CD4-positive, alpha-beta memory T cell (primary cell): ENCODE data around the gene C11orf91. TPM values are rescaled to one million over a fixed set of nuclear protein-coding genes. Genes with fewer than 3 reads are reported as not detected.
"Not testable (repeated sequence)": the region's sequence is repeated elsewhere in the genome, so short reads cannot be mapped to it uniquely, and the experiment has no call there.

Experiments used
- CTCF ChIA-PET: fragments of 350-600 bp; sonication (Branson Sonifier 250); formaldehyde crosslinking; loops from one replicate; lab custom pipeline; 2021; ENCODE audit warnings: inconsistent platforms; ENCODE audit not compliant: partially characterized antibody; lab: Charles Lee
- POLR2A ChIA-PET: fragments of 350-600 bp; sonication (Branson Sonifier 250); formaldehyde crosslinking; loops from one replicate; lab custom pipeline; 2021; ENCODE audit not compliant: partially characterized antibody; lab: Charles Lee
- DNase-seq, 5 donors: peaks; one replicate each; pipeline versions ENCODE4 v3.0.0 to v3.0.0-alpha.2; 2020 to 2022; ENCODE audit warnings: mixed read lengths in 1 of 5
- H3K27ac ChIP-seq: one replicate; pipeline ENCODE4 v1.7.0; 2013; ENCODE audit warnings: low read depth, low read length
- H3K27me3 ChIP-seq: 2 replicates; pipeline ENCODE4 v1.7.0; 2013; ENCODE audit warnings: mild to moderate bottlenecking, low read length, moderate library complexity; ENCODE audit not compliant: insufficient read depth
- H3K36me3 ChIP-seq: 2 replicates; pipeline ENCODE4 v1.7.0; 2013; ENCODE audit warnings: mild to moderate bottlenecking, low read length, moderate library complexity; ENCODE audit not compliant: insufficient read depth
- H3K4me1 ChIP-seq: 2 replicates; pipeline ENCODE4 v1.7.0; 2013; ENCODE audit warnings: mild to moderate bottlenecking, low read length, moderate library complexity; ENCODE audit not compliant: insufficient read depth
- H3K4me3 ChIP-seq, 2 donors: one replicate each; pipeline ENCODE4 v1.7.0; 2013; ENCODE audit warnings: low read length in 2 of 2, mild to moderate bottlenecking in 1 of 2
- H3K9me3 ChIP-seq, 2 donors: one replicate each; pipeline ENCODE4 v1.7.0; 2013; ENCODE audit warnings: low read length in 2 of 2, control low read depth in 1 of 2; ENCODE audit not compliant: control insufficient read depth in 1 of 2
- H3K27ac Mint-ChIP-seq, 7 donors: one replicate each; pipeline ENCODE4 v1.8.0; 2020 to 2021; ENCODE audit warnings: mixed read lengths in 7 of 7, mild to moderate bottlenecking in 6 of 7, inconsistent platforms in 3 of 7, moderate library complexity in 3 of 7
- H3K27me3 Mint-ChIP-seq, 2 donors: one replicate each; pipeline ENCODE4 v1.8.0; 2020 to 2021; ENCODE audit warnings: mixed read lengths in 2 of 2
- H3K36me3 Mint-ChIP-seq, 2 donors: one replicate each; pipeline ENCODE4 v1.8.0; 2020 to 2021; ENCODE audit warnings: mixed read lengths in 2 of 2, inconsistent platforms in 1 of 2, mild to moderate bottlenecking in 1 of 2
- H3K4me1 Mint-ChIP-seq, 4 donors: one replicate each; pipeline ENCODE4 v1.8.0; 2020 to 2021; ENCODE audit warnings: mixed read lengths in 4 of 4, mild to moderate bottlenecking in 1 of 4
- H3K4me3 Mint-ChIP-seq, 8 donors: one replicate each; pipeline ENCODE4 v1.8.0; 2020 to 2021; ENCODE audit warnings: mixed read lengths in 8 of 8, mild to moderate bottlenecking in 7 of 8, moderate library complexity in 6 of 8, inconsistent platforms in 3 of 8
- H3K9me3 Mint-ChIP-seq, 8 donors: one replicate each; pipeline ENCODE4 v1.8.0; 2020 to 2021; ENCODE audit warnings: mixed read lengths in 8 of 8, mild to moderate bottlenecking in 5 of 8, inconsistent platforms in 3 of 8, moderate library complexity in 1 of 8
- intact Hi-C: fragments of 100-400 bp; cut with micrococcal nuclease; formaldehyde crosslinking; loops from one replicate; pipeline ENCODE4 v1.15.1; 2023
- polyA plus RNA-seq, 2 donors: library from polyadenylated mRNA; unstranded; fragments of 300-500 nt; fragmentation: Illumina TruSeq; gene quantifications; one replicate each; pipeline ENCODE4 v1.2.3, GENCODE V29; 2021
- total RNA-seq, 2 experiments: library from RNA; stranded (reverse); gene quantifications; one replicate each; pipeline ENCODE4 v1.2.3, GENCODE V29; 2021

C11orf91 gene
- total and polyA plus RNA-seq, 4 experiments from 2014 or later, result 0.49 TPM; not detected in 3

DNA sequence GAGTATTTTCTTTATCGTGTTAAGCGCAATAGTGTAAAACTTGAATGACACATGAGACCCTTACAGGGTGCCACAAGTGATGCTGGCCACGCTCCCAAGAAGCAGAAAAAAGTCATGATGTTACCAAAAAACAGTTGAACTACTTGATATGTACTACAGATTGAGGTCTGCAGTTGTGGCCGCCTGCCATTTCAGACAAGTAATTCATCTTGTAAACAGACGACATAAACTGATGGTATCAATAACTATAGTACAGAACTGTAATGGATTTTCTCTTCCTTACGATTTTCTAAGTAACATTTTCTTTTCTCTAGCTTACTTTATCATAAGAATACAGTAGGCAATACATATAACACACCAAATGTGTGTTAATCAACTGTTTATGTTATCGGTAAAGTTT lies 30.1 kb upstream of the C11orf91 start:
- DNase-seq, result no peak
- Histone ChIP-seq H3K36me3 (no peaks in the 10 kb centered on the region), H3K4me1 (peaks cover 35% of the 10 kb centered on the region), H3K27me3 (no peaks in the 10 kb centered on the region), H3K9me3 (no peaks in the 10 kb centered on the region), H3K4me3 (no peak overlapping the region), H3K27ac (no peak overlapping the region)
- Mint-ChIP-seq H3K4me3 (no peak overlapping the region), H3K27me3 (no peaks in the 10 kb centered on the region), H3K4me1 (peaks cover 34 to 53% (median 44%) of the 10 kb centered on the region in 4 donors), H3K27ac (no peak overlapping the region), H3K9me3 (no peaks in the 10 kb centered on the region), H3K36me3 (peaks cover 3% of the 10 kb centered on the region in 2 donors)
- CTCF ChIA-PET, result interaction anchor here (1.0 kb wide), 1 partner anchor 12 kb away, joined by 3 read pairs; no protein-coding TSS in a partner anchor
- intact Hi-C loops, result loop anchor here (10.0 kb wide), 1 partner anchor 476 kb away; the partner anchor contains the start of gene HIPK3
- POLR2A ChIA-PET, result no interaction called here

DNA sequence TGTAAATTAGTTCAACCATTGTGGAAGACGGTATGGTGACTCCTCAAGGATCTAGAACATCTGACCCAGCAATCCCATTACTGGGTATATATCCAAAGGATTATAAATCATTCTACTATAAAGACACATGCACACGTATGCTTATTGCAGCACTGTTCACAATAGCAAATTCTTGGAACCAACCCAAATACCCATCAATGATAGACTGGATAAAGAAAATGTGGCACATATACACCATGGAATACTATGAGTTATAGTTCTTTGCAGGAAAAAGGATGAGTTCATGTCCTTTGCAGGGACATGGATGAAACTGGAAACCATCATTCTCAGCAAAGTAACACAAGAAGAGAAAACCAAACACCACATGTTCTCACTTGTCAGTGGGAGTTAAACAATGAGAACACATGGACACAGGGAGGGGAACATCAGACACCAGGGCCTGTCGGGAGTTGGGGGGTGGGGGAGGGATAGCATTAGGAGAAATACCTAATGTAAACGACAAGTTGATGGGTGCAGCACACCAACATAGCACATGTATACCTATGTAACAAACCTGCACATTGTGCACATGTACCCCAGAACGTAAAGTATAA lies 28.5 kb upstream of the C11orf91 start:
- intact Hi-C loops, H3K4me3 Mint-ChIP-seq, H3K36me3 Mint-ChIP-seq, H3K36me3 ChIP-seq, H3K9me3 Mint-ChIP-seq, H3K4me3 ChIP-seq, H3K27ac ChIP-seq, POLR2A ChIA-PET, H3K27ac Mint-ChIP-seq, H3K27me3 ChIP-seq, DNase-seq, H3K9me3 ChIP-seq, H3K27me3 Mint-ChIP-seq: not testable (repeated sequence)
- peaks cover 33% of the 10 kb centered on the region for H3K4me1 ChIP-seq
- CTCF ChIA-PET, result interaction anchor here (1.3 kb wide), 1 partner anchor 13 kb away, joined by 6 read pairs; no protein-coding TSS in a partner anchor
- H3K4me1 Mint-ChIP-seq, result peaks cover 35 to 53% (median 42%) of the 10 kb centered on the region in 4 donors

DNA sequence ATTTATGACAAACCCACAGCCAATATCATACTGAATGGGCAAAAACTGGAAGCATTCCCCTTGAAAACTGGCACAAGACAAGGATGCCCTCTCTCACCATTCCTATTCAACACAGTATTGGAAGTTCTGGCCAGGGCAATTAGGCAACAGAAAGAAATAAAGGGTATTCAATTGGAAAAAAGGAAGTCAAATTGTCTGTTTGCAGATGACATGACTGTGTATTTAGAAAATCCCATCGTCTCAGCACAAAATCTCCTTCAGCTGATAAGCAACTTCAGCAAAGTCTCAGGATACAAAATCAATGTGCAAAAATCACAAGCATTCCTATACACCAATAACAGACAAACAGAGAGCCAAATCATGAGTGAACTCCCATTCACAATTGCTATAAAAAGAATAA lies 26.9 kb upstream of the C11orf91 start:
- H3K27ac Mint-ChIP-seq, H3K36me3 Mint-ChIP-seq, H3K27ac ChIP-seq, POLR2A ChIA-PET, intact Hi-C loops, H3K9me3 Mint-ChIP-seq, DNase-seq, H3K27me3 ChIP-seq, H3K4me3 ChIP-seq, H3K4me3 Mint-ChIP-seq, H3K27me3 Mint-ChIP-seq, H3K9me3 ChIP-seq, H3K36me3 ChIP-seq: not testable (repeated sequence)
- CTCF ChIA-PET, result interaction anchor here (1.3 kb wide), 1 partner anchor 15 kb away, joined by 6 read pairs; no protein-coding TSS in a partner anchor
- peaks cover 35% of the 10 kb centered on the region for H3K4me1 ChIP-seq
- H3K4me1 Mint-ChIP-seq, result peaks cover 33 to 56% (median 43%) of the 10 kb centered on the region in 4 donors

DNA sequence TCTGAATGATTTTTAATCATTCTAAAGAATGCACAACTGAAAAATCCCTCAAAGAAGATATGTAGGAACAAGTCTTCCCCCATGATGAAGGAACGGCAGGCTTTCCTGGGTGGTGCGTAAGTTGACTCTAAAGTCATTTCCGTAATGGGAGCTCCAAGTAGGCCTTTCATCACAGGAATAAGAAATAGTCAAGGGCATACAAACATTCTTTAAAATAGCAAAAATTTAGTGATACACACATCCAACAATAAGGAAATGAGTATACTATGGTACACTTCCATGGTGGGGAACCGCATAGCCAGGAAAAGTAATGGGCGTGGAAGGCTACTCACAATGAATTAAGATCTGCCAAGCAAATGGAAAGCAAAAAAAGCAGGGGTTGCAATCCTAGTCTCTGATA lies 24.9 kb upstream of the C11orf91 start:
- H3K4me1 Mint-ChIP-seq, result peaks cover 27 to 49% (median 39%) of the 10 kb centered on the region in 4 donors
- H3K27me3 ChIP-seq, result no peaks in the 10 kb centered on the region
- peaks cover 24% of the 10 kb centered on the region for H3K4me1 ChIP-seq
- POLR2A ChIA-PET, result no interaction called here
- H3K27ac ChIP-seq, result no peak overlapping the region
- peaks cover 4% of the 10 kb centered on the region for H3K36me3 ChIP-seq
- no peak overlapping the region for H3K27ac Mint-ChIP-seq
- no peaks in the 10 kb centered on the region for H3K27me3 Mint-ChIP-seq
- intact Hi-C loops, result no loop called here
- peaks cover 12 to 14% of the 10 kb centered on the region in 2 donors for H3K36me3 Mint-ChIP-seq
- CTCF ChIA-PET, result interaction anchor here (1.1 kb wide), 1 partner anchor 9 kb away, joined by 3 read pairs; no protein-coding TSS in a partner anchor
- H3K9me3 ChIP-seq, result no peaks in the 10 kb centered on the region
- no peak overlapping the region for H3K4me3 Mint-ChIP-seq
- no peak for DNase-seq
- no peaks in the 10 kb centered on the region for H3K9me3 Mint-ChIP-seq
- no peak overlapping the region for H3K4me3 ChIP-seq

DNA sequence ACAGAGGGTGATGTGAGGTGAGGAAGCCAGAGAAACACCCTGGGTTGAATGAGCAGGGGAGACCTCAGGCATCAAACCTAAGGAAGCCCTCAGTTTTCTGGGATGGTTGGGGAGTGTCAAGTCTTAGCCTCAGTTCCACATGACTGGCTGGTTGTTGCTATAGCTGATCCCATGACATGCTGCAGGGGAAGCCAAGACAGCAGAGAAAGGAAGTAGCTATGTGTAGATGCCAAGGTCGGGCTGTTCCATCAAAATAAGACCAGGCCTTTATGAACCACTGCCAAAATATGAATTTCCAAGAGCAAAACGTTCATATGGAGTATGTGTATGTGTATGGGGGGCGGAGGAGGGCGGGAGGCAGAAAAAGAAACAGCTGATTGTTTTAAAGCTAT lies 24.0 kb upstream of the C11orf91 start:
- H3K36me3 ChIP-seq, result peaks cover 10% of the 10 kb centered on the region
- H3K27ac ChIP-seq, result no peak overlapping the region
- H3K27me3 ChIP-seq, result no peaks in the 10 kb centered on the region
- Mint-ChIP-seq H3K4me1 (peaks cover 27 to 49% (median 39%) of the 10 kb centered on the region in 4 donors), H3K9me3 (no peaks in the 10 kb centered on the region), H3K27me3 (no peaks in the 10 kb centered on the region), H3K36me3 (peaks cover 18 to 20% of the 10 kb centered on the region in 2 donors), H3K4me3 (no peak overlapping the region), H3K27ac (peak overlapping the region in 2 of 7 donors; percentile 37 to 65)
- intact Hi-C loops, result no loop called here
- ChIA-PET POLR2A (no interaction called here), CTCF (no interaction called here)
- H3K4me3 ChIP-seq, result no peak overlapping the region
- H3K4me1 ChIP-seq, result peaks cover 21% of the 10 kb centered on the region
- H3K9me3 ChIP-seq, result no peaks in the 10 kb centered on the region
- no peak for DNase-seq

DNA sequence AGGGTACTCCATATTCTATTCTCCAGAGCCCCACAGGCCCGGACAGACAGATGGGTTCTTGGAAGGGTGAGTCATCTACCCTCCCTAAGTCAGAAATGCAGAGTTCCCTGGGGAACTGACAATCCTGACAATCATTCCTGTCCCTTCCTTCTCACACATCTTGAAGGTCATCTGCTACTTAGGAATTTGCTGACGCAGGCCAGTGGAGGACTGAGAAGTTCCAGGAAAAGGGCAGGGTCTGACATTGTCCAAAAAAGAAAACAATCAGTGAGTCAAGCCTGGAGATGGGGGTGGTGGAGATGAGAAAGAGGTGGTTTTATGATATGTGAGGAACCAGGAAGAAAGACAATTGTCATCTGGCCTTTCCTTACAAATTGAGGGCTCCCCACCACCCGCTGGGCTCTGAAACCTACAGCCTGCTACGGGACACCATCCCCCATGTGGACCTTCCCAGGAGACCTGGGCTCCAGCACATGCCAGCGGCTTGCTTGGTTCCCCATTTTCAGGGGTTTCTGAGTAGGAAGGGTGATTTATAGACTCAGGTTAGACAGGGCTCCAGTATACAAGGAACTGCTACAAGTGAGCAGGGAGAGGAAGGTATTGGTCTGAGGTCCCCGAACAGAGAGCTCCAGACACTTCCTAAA lies 22.7 kb upstream of the C11orf91 start:
- no peak overlapping the region for H3K4me3 ChIP-seq
- no peaks in the 10 kb centered on the region for H3K27me3 Mint-ChIP-seq
- H3K4me1 ChIP-seq, result peaks cover 21% of the 10 kb centered on the region
- H3K4me1 Mint-ChIP-seq, result peaks cover 22 to 45% (median 35%) of the 10 kb centered on the region in 4 donors
- CTCF ChIA-PET, result interaction anchor here (1.4 kb wide), 1 partner anchor 19 kb away, joined by 4 read pairs; no protein-coding TSS in a partner anchor
- no peak for DNase-seq
- H3K27ac Mint-ChIP-seq, result no peak overlapping the region
- no peaks in the 10 kb centered on the region for H3K9me3 Mint-ChIP-seq
- H3K36me3 ChIP-seq, result peaks cover 10% of the 10 kb centered on the region
- H3K27ac ChIP-seq, result no peak overlapping the region
- peak overlapping the region in 1 of 8 donors; percentile 31 for H3K4me3 Mint-ChIP-seq
- intact Hi-C loops, result no loop called here
- POLR2A ChIA-PET, result no interaction called here
- H3K27me3 ChIP-seq, result no peaks in the 10 kb centered on the region
- no peaks in the 10 kb centered on the region for H3K9me3 ChIP-seq
- H3K36me3 Mint-ChIP-seq, result peaks cover 25 to 26% of the 10 kb centered on the region in 2 donors

DNA sequence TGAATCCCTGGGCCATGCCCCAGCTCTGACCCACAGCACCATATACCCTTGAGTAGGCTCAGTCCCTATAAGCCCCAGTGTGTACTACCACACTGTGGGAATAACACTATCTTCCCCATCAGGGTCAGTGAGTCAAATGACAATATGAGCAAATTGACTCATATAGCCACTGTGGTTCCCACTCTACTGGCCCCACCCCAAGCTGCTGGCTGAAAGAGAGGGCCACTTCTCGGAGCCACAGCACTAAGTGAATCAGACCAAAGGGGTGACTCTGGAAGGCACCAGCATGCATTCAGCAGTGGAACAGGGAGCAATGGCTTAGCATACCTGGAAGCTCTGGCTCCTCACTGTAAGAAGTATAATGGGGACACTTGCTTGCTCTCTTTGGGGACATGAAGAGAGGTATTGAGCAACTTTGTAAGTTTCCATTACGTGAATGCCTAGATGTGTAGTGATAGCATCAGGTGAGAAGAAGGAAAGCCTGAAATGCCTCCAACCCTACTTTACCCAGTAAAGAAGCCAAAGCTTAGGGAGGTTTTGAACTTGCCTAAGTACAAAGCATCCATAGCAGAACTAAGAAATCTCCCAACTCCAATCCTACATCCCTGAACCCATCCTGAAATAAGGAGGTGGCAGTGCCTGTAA lies 22.1 kb upstream of the C11orf91 start:
- intact Hi-C loops, result no loop called here
- Mint-ChIP-seq H3K36me3 (peaks cover 25 to 28% of the 10 kb centered on the region in 2 donors), H3K4me1 (peaks cover 22 to 43% (median 34%) of the 10 kb centered on the region in 4 donors), H3K9me3 (no peaks in the 10 kb centered on the region), H3K27me3 (no peaks in the 10 kb centered on the region), H3K4me3 (no peak overlapping the region), H3K27ac (peak overlapping the region in 1 of 7 donors; percentile 63)
- Histone ChIP-seq H3K4me3 (no peak overlapping the region), H3K27me3 (no peaks in the 10 kb centered on the region), H3K36me3 (peaks cover 10% of the 10 kb centered on the region), H3K9me3 (no peaks in the 10 kb centered on the region), H3K4me1 (peaks cover 21% of the 10 kb centered on the region), H3K27ac (no peak overlapping the region)
- ChIA-PET POLR2A (no interaction called here), CTCF (interaction anchor here (1.4 kb wide), 1 partner anchor 20 kb away, joined by 4 read pairs; no protein-coding TSS in a partner anchor)
- DNase-seq, result no peak
